ENCODE results near the gene SPEN. TPM values are rescaled to one million over a fixed set of nuclear protein-coding genes. Genes with fewer than 3 reads are reported as not detected.

SPEN gene
- total and polyA plus RNA-seq, 9 of the 15 experiments (the other 6 are each of a cell fraction or from before 2014, with no cell fraction given), result 5.7 to 87.5 (median 27.2) TPM

- no peak for TF ChIP-seq HDGF (IDR thresholded peaks at IDR 0.05)
- no peak for TF ChIP-seq PTBP1 (IDR thresholded peaks at IDR 0.05; ENCODE audit: low read depth, low read length)
- no peak for TF ChIP-seq SP2 (IDR thresholded peaks at IDR 0.05; ENCODE audit: extremely low read depth, low read depth, low read length, poor library complexity, severe bottlenecking)
- TF ChIP-seq FUS (optimal IDR thresholded peaks at IDR 0.05; ENCODE audit: low read depth, low read length), result no peak
- TF ChIP-seq MAFF (IDR thresholded peaks at IDR 0.05; ENCODE audit: low read length), result no peak
- TF ChIP-seq SMAD1 (IDR thresholded peaks at IDR 0.05; ENCODE audit: low read depth, low read length, partially characterized antibody), result no peak
- no peak for TF ChIP-seq RBM22 (IDR thresholded peaks at IDR 0.05; ENCODE audit: low read depth, low read length, poor library complexity, severe bottlenecking)
- no peak for TF ChIP-seq TEAD2 (tag; IDR thresholded peaks at IDR 0.05)
- TF ChIP-seq ETV1 (tag; conservative IDR thresholded peaks at IDR 0.05; ENCODE audit: low read depth), result no peak
- TF ChIP-seq ATF4 (CRISPR knock-in tag; IDR thresholded peaks at IDR 0.05), result no peak
- TF ChIP-seq, protein P1, sequence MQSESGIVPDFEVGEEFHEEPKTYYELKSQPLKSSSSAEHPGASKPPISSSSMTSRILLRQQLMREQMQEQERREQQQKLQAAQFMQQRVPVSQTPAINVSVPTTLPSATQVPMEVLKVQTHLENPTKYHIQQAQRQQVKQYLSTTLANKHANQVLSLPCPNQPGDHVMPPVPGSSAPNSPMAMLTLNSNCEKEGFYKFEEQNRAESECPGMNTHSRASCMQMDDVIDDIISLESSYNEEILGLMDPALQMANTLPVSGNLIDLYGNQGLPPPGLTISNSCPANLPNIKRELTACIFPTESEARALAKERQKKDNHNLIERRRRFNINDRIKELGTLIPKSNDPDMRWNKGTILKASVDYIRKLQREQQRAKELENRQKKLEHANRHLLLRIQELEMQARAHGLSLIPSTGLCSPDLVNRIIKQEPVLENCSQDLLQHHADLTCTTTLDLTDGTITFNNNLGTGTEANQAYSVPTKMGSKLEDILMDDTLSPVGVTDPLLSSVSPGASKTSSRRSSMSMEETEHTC (IDR thresholded peaks at IDR 0.05), result no peak
- no peak for TF ChIP-seq ZNF311 (CRISPR knock-in tag; IDR thresholded peaks at IDR 0.05)
- TF ChIP-seq BMI1 (IDR thresholded peaks at IDR 0.05; ENCODE audit: low read length), result no peak
- TF ChIP-seq, protein P2, sequence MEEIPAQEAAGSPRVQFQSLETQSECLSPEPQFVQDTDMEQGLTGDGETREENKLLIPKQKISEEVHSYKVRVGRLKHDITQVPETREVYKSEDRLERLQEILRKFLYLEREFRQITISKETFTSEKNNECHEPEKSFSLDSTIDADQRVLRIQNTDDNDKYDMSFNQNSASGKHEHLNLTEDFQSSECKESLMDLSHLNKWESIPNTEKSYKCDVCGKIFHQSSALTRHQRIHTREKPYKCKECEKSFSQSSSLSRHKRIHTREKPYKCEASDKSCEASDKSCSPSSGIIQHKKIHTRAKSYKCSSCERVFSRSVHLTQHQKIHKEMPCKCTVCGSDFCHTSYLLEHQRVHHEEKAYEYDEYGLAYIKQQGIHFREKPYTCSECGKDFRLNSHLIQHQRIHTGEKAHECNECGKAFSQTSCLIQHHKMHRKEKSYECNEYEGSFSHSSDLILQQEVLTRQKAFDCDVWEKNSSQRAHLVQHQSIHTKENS (CRISPR knock-in tag; IDR thresholded peaks at IDR 0.05), result no peak
- TF ChIP-seq SAFB2 (IDR thresholded peaks at IDR 0.05; ENCODE audit: borderline replicate concordance, low read depth, low read length, severe bottlenecking), result no peak
- TF ChIP-seq BRCA1 (IDR thresholded peaks at IDR 0.05), result no peak
- TF ChIP-seq BRCA1 (CRISPR knock-in tag; IDR thresholded peaks at IDR 0.05), result no peak
- TF ChIP-seq YY1 (IDR thresholded peaks at IDR 0.05; ENCODE audit: borderline replicate concordance in 1 of 3, control insufficient read depth in 1 of 3, extremely low read depth in 1 of 3, insufficient read depth in 3 of 3, insufficient read length in 1 of 3, insufficient replicate concordance in 2 of 3, low read depth in 1 of 3, low read length in 2 of 3), result no peak
- no peak for TF ChIP-seq PRPF4 (IDR thresholded peaks at IDR 0.05; ENCODE audit: insufficient read depth, low read depth, low read length, poor library complexity, severe bottlenecking)
- no peak for TF ChIP-seq SNIP1 (IDR thresholded peaks at IDR 0.05; ENCODE audit: low read depth)
- TF ChIP-seq, protein P3, sequence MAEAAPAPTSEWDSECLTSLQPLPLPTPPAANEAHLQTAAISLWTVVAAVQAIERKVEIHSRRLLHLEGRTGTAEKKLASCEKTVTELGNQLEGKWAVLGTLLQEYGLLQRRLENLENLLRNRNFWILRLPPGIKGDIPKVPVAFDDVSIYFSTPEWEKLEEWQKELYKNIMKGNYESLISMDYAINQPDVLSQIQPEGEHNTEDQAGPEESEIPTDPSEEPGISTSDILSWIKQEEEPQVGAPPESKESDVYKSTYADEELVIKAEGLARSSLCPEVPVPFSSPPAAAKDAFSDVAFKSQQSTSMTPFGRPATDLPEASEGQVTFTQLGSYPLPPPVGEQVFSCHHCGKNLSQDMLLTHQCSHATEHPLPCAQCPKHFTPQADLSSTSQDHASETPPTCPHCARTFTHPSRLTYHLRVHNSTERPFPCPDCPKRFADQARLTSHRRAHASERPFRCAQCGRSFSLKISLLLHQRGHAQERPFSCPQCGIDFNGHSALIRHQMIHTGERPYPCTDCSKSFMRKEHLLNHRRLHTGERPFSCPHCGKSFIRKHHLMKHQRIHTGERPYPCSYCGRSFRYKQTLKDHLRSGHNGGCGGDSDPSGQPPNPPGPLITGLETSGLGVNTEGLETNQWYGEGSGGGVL (CRISPR knock-in tag; IDR thresholded peaks at IDR 0.05), result no peak
Observed at GRCh38 chr1:15848143-15848928, 829 bp downstream of the SPEN start (continued).

All from K562 (cell line).